ENCODE results near the gene SCAMP5.

- TF ChIP-seq CTCF (IDR thresholded peaks at IDR 0.05) (no peak), POLR2A (IDR thresholded peaks at IDR 0.05) (no peak), POLR2AphosphoS5 (IDR thresholded peaks at IDR 0.05) (no peak), EP300 (IDR thresholded peaks at IDR 0.05) (no peak)
These were observed 70.1 kb downstream of the SCAMP5 start for GRCh38 chr15:75065467-75065850.
